K562 (cell line): ENCODE measurements around the gene PRICKLE4. TPM values are rescaled to one million over a fixed set of nuclear protein-coding genes. Genes with fewer than 3 reads are reported as not detected.

ENCODE experiments used
- CREB1 ChIP-seq, 2 experiments: sonication (generic) in 1 of 2; formaldehyde crosslinking in 1 of 2; IDR thresholded peaks; 2 replicates each; pipeline versions ENCODE4 v1.6.1 to v1.8.0; 2012 to 2022; ENCODE audit warnings: inconsistent platforms in 1 of 2, mild to moderate bottlenecking in 1 of 2, missing genetic modification reagents in 1 of 2, moderate library complexity in 1 of 2
- EP400 ChIP-seq: fragments of 450-650 bp; IDR thresholded peaks from 2 replicates; pipeline ENCODE4 v1.6.1; 2017; ENCODE audit warnings: antibody characterized with exemption, mild to moderate bottlenecking, moderate library complexity
- ETV6 ChIP-seq, 3 experiments: fragments of 150-350 bp in 1 of 3; sonication (generic) in 1 of 3; formaldehyde crosslinking in 1 of 3; IDR thresholded peaks; 2 replicates each; pipeline versions ENCODE4 v1.6.1 to v1.8.0; 2014 to 2022; ENCODE audit warnings: borderline replicate concordance in 2 of 3, low read depth in 2 of 3, antibody characterized with exemption in 1 of 3, low read length in 1 of 3, mild to moderate bottlenecking in 1 of 3, missing genetic modification reagents in 1 of 3
- FOXK1 ChIP-seq: sonication (generic); formaldehyde crosslinking; IDR thresholded peaks from 2 replicates; pipeline ENCODE4 v1.8.0; 2022; ENCODE audit warnings: missing genetic modification reagents, mild to moderate bottlenecking, borderline replicate concordance
- NR1H2 ChIP-seq: sonication (generic); formaldehyde crosslinking; IDR thresholded peaks from 2 replicates; pipeline ENCODE4 v1.4.0; 2020; ENCODE audit warnings: mild to moderate bottlenecking, missing genetic modification reagents
- PHB2 ChIP-seq: fragments of 450-650 bp; IDR thresholded peaks from 2 replicates; pipeline ENCODE4 v1.6.1; 2017; ENCODE audit warnings: low read depth
- PML ChIP-seq: IDR thresholded peaks from 2 replicates; pipeline ENCODE4 v1.6.1; 2012; ENCODE audit warnings: low read length, inconsistent platforms
- POLR2G ChIP-seq: fragments of 200-400 bp; formaldehyde crosslinking; IDR thresholded peaks from 2 replicates; pipeline ENCODE4 v1.6.1; 2017; ENCODE audit warnings: low read depth, mild to moderate bottlenecking, antibody characterized with exemption, low read length, moderate library complexity
- PTRF ChIP-seq: fragments of 450-650 bp; IDR thresholded peaks from 2 replicates; pipeline ENCODE4 v1.6.1; 2016; ENCODE audit warnings: mild to moderate bottlenecking, missing genetic modification characterization, missing compliant biosample characterization
- RBM15 ChIP-seq: fragments of 200-400 bp; formaldehyde crosslinking; IDR thresholded peaks from 2 replicates; pipeline ENCODE4 v1.6.1; 2018; ENCODE audit warnings: mild to moderate bottlenecking, low read length, moderate library complexity; ENCODE audit not compliant: insufficient read depth
- RERE ChIP-seq: sonication (generic); formaldehyde crosslinking; IDR thresholded peaks from 2 replicates; pipeline ENCODE4 v1.8.0; 2023; ENCODE audit warnings: missing genetic modification reagents, mild to moderate bottlenecking, borderline replicate concordance
- RHOXF2B ChIP-seq: fragments of 250-450 bp; sonication (Bioruptor Pico); conservative IDR thresholded peaks from 2 replicates; pipeline ENCODE4 v1.5.1; 2021
- TCF7 ChIP-seq: sonication (generic); IDR thresholded peaks from 2 replicates; pipeline ENCODE4 v1.6.1; 2016; ENCODE audit warnings: antibody characterized with exemption, borderline replicate concordance
- XRCC4 ChIP-seq: IDR thresholded peaks from one replicate; pipeline ENCODE4 v1.6.1; 2011; ENCODE audit not compliant: insufficient read depth, insufficient read length; ENCODE audit errors: extremely low read depth
- ZEB2 ChIP-seq: fragments of 450-650 bp; IDR thresholded peaks from 2 replicates; pipeline ENCODE4 v1.6.1; 2016
- ZNF174 ChIP-seq: fragments of 250-450 bp; sonication (Bioruptor Pico); IDR thresholded peaks from 2 replicates; pipeline ENCODE4 v1.4.0; 2020; ENCODE audit warnings: mild to moderate bottlenecking
- ZNF316 ChIP-seq: fragments of 450-650 bp; IDR thresholded peaks from 2 replicates; pipeline ENCODE4 v1.6.1; 2016
- polyA plus RNA-seq, 8 experiments: library from polyadenylated mRNA; depleted of rRNA in 4 of 8; stranded (reverse) in 5 of 8; unstranded in 3 of 8; fragments of >200 nt; fragmentation: Nextera tagmentation in 2 of 8; fragmentation: Illumina TruSeq in 1 of 8; extraction: Ambion mirVana in 2 of 8; extraction: Trizol in 1 of 8; gene quantifications; 2 replicates each; pipeline versions ENCODE4 v1.2.1 to v1.2.3, GENCODE V29; 2011 to 2014; ENCODE audit warnings: inconsistent platforms in 1 of 8, missing spikeins in 1 of 8
- total RNA-seq, 7 experiments: library from RNA; depleted of rRNA in 6 of 7; stranded (reverse); fragments of >200 nt in 6 of 7; fragmentation: Illumina TruSeq in 2 of 7; extraction: Trizol in 2 of 7; gene quantifications; 2 replicates each; pipeline versions ENCODE4 v1.2.1 to v1.2.3, GENCODE V29; 2011 to 2021; ENCODE audit warnings: low replicate concordance in 1 of 7
- TF ChIP-seq, protein P1 (sequence below): fragments of 250-450 bp; sonication (Bioruptor Pico); IDR thresholded peaks from 2 replicates; pipeline ENCODE4 v1.6.1; 2021; ENCODE audit warnings: mild to moderate bottlenecking
- TF ChIP-seq, protein P2 (sequence below): sonication (generic); formaldehyde crosslinking; IDR thresholded peaks from 2 replicates; pipeline ENCODE4 v1.5.0; 2020; ENCODE audit warnings: missing genetic modification reagents
- TF ChIP-seq, protein P3 (sequence below), 3 experiments: fragments of 200-800 bp in 1 of 3; sonication (Bioruptor generic) in 1 of 3; sonication (generic) in 1 of 3; formaldehyde crosslinking in 1 of 3; IDR thresholded peaks; 2 replicates each; pipeline versions ENCODE4 v1.6.1 to v1.8.0; 2016 to 2022; ENCODE audit warnings: mild to moderate bottlenecking in 2 of 3, missing compliant biosample characterization in 2 of 3, missing genetic modification characterization in 2 of 3, missing genetic modification reagents in 1 of 3

The PRICKLE4 gene
- total and polyA plus RNA-seq, 9 of the 15 experiments (the other 6 are each of a cell fraction or from before 2014, with no cell fraction given): 0.20 to 0.32 (median 0.27) TPM; not detected in 6

GRCh38 chr6:41818271-41819054 lies 37.9 kb downstream of the PRICKLE4 start (continued):
- no peak for TF ChIP-seq RERE (CRISPR knock-in tag)
- TF ChIP-seq, protein P1, sequence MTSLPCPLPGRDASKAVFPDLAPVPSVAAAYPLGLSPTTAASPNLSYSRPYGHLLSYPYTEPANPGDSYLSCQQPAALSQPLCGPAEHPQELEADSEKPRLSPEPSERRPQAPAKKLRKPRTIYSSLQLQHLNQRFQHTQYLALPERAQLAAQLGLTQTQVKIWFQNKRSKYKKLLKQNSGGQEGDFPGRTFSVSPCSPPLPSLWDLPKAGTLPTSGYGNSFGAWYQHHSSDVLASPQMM (CRISPR knock-in tag): no peak
- no peak for TF ChIP-seq CREB1 (IDR thresholded peaks at IDR 0.05)
- TF ChIP-seq CREB1 (CRISPR knock-in tag; IDR thresholded peaks at IDR 0.05): no peak
- no peak for TF ChIP-seq RBM15
- TF ChIP-seq ZNF316: 0 out of 2 replicates have a peak, but pooled peaks have one; percentile 35
- no peak for TF ChIP-seq RHOXF2B
- TF ChIP-seq ZNF174 (CRISPR knock-in tag): no peak
- no peak for TF ChIP-seq TCF7
- TF ChIP-seq PHB2: peak; percentile 71; the same call in 1 of the 2 replicates
- no peak for TF ChIP-seq PTRF (tag)
- TF ChIP-seq, protein P2, sequence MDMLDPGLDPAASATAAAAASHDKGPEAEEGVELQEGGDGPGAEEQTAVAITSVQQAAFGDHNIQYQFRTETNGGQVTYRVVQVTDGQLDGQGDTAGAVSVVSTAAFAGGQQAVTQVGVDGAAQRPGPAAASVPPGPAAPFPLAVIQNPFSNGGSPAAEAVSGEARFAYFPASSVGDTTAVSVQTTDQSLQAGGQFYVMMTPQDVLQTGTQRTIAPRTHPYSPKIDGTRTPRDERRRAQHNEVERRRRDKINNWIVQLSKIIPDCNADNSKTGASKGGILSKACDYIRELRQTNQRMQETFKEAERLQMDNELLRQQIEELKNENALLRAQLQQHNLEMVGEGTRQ: no peak
- TF ChIP-seq FOXK1 (CRISPR knock-in tag): no peak
- TF ChIP-seq POLR2G: no peak
- TF ChIP-seq, protein P3, sequence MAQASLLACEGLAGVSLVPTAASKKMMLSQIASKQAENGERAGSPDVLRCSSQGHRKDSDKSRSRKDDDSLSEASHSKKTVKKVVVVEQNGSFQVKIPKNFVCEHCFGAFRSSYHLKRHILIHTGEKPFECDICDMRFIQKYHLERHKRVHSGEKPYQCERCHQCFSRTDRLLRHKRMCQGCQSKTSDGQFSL (CRISPR knock-in tag; IDR thresholded peaks at IDR 0.05): no peak
- TF ChIP-seq, protein P3 (tag; IDR thresholded peaks at IDR 0.05): no peak
- no peak for TF ChIP-seq XRCC4
- no peak for TF ChIP-seq ETV6 (IDR thresholded peaks at IDR 0.05; ENCODE audit: borderline replicate concordance in 1 of 2, low read depth in 2 of 2, low read length in 1 of 2)
- TF ChIP-seq ETV6 (CRISPR knock-in tag; IDR thresholded peaks at IDR 0.05; ENCODE audit: borderline replicate concordance): no peak
- TF ChIP-seq ZEB2: no peak
- TF ChIP-seq NR1H2: no peak
- TF ChIP-seq EP400: peak; percentile 75
- peak; percentile 84 for TF ChIP-seq PML
